Lower leg skin (tissue), 3 donors: ENCODE measurements around the gene ABCA3.

Source experiments
- POLR2A ChIP-seq, 2 donors: fragments of 450-650 bp; IDR thresholded peaks; one replicate each; pipeline ENCODE4 v1.6.1; 2016 to 2017; ENCODE audit warnings: antibody characterized with exemption in 2 of 2, mild to moderate bottlenecking in 1 of 2, moderate library complexity in 1 of 2
- TF ChIP-seq, protein P1 (sequence below), 3 donors: fragments of 450-650 bp; IDR thresholded peaks; one replicate each; pipeline ENCODE4 v1.5.1; 2016; ENCODE audit warnings: antibody characterized with exemption in 3 of 3, mild to moderate bottlenecking in 3 of 3, moderate library complexity in 2 of 3

DNA sequence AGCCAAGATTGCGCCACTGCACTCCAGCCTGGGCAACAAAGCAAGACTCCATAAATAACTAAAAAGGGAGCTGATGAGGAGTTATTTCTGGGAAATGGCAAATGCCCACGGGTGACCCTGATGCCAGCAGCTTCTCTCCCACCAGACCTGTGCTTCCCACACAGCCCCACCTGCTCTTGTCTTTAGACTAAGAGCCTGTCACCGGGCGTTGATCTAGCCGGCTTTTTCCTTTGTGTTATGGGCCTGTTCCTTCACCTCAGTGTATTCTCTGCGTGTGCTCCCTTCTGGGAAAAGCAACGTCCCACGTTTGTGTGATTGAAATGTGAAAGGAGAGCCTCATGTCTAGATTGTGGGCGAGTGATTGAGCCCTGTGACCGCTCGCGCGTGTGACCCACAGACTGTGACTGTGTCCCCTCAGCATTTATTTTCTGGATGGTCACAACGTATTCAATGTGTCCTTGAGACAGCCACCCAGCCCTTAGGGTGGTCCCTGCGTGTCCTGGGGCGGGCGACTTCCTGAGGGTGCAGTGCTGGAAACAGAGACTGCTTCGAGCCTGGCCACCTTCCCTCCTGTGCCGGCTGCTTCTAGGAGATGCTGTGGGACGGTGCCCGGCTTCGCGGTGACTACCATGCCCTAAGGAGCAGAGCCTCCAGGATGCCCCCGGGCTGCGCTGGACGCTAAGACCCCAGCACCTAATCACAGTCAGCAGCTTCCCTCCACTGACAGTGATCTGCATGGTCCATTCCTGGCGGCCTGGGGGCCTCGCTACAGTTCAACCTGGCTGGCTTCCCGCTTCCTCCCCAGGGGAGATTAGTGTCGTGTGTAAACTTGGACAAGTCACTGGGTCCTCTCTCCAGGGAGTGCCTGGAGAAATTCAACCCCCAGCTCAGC lies 64.8 kb downstream of the ABCA3 start:
- no peak for TF ChIP-seq POLR2A (IDR thresholded peaks at IDR 0.05)
- TF ChIP-seq, protein P1, sequence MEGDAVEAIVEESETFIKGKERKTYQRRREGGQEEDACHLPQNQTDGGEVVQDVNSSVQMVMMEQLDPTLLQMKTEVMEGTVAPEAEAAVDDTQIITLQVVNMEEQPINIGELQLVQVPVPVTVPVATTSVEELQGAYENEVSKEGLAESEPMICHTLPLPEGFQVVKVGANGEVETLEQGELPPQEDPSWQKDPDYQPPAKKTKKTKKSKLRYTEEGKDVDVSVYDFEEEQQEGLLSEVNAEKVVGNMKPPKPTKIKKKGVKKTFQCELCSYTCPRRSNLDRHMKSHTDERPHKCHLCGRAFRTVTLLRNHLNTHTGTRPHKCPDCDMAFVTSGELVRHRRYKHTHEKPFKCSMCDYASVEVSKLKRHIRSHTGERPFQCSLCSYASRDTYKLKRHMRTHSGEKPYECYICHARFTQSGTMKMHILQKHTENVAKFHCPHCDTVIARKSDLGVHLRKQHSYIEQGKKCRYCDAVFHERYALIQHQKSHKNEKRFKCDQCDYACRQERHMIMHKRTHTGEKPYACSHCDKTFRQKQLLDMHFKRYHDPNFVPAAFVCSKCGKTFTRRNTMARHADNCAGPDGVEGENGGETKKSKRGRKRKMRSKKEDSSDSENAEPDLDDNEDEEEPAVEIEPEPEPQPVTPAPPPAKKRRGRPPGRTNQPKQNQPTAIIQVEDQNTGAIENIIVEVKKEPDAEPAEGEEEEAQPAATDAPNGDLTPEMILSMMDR (IDR thresholded peaks at IDR 0.05) = no peak
